HEK293 (cell line): ENCODE measurements around the gene HS6ST3.

ENCODE experiments used
- CTCF ChIA-PET: fragments of 350-600 bp; formaldehyde crosslinking; extraction: SDS; loops from one replicate; lab custom pipeline; 2021; ENCODE audit warnings: antibody characterized with exemption; lab: Yijun Ruan, JAX
- POLR2A ChIA-PET: fragments of 300-600 bp; formaldehyde crosslinking; extraction: SDS; loops from one replicate; lab custom pipeline; 2020; ENCODE audit warnings: antibody characterized with exemption, inconsistent platforms; lab: Yijun Ruan, JAX
- H3K27ac ChIP-seq: fragments of 200-500 bp; sonication (Bioruptor generic); 2 replicates; pipeline ENCODE4 v1.5.1; 2014; ENCODE audit warnings: low read depth, low read length, control low read depth, inconsistent platforms; ENCODE audit errors: extremely low read depth
- H3K36me3 ChIP-seq, 2 experiments: fragments of 200-500 bp in 1 of 2; sonication (Bioruptor generic) in 1 of 2; 1 replicate in 1 of 2; 2 replicates in 1 of 2; pipeline ENCODE4 v1.5.1; 2014 to 2017; ENCODE audit warnings: inconsistent platforms in 2 of 2, low read length in 2 of 2; ENCODE audit not compliant: control insufficient read depth in 2 of 2, insufficient read depth in 1 of 2
- H3K4me1 ChIP-seq: fragments of 200-500 bp; sonication (Bioruptor generic); 2 replicates; pipeline ENCODE4 v1.5.1; 2014; ENCODE audit warnings: mild to moderate bottlenecking, low read length, inconsistent platforms; ENCODE audit not compliant: control insufficient read depth, insufficient read depth
- H3K4me3 ChIP-seq: 2 replicates; pipeline ENCODE4 v1.5.1; 2011; ENCODE audit warnings: low read depth, mild to moderate bottlenecking, control low read depth, low read length, moderate library complexity
- H3K9me3 ChIP-seq: fragments of 200-500 bp; sonication (Bioruptor generic); 2 replicates; pipeline ENCODE4 v1.5.1; 2014; ENCODE audit warnings: low read depth, low read length, inconsistent platforms; ENCODE audit not compliant: control insufficient read depth, insufficient read depth
- INSM2 ChIP-seq: fragments of 450-650 bp; formaldehyde crosslinking; IDR thresholded peaks from 2 replicates; pipeline ENCODE4 v1.5.1; 2016; ENCODE audit warnings: missing biosample characterization, missing genetic modification characterization
- KLF10 ChIP-seq: fragments of 450-650 bp; IDR thresholded peaks from 2 replicates; pipeline ENCODE4 v1.5.1; 2018; ENCODE audit warnings: missing biosample characterization, mild to moderate bottlenecking, missing genetic modification characterization
- MEIS1 ChIP-seq: sonication (generic); formaldehyde crosslinking; IDR thresholded peaks from 2 replicates; pipeline ENCODE4 v1.8.1; 2022; ENCODE audit warnings: missing genetic modification reagents, mild to moderate bottlenecking, borderline replicate concordance
- SCRT2 ChIP-seq: fragments of 450-650 bp; formaldehyde crosslinking; IDR thresholded peaks from 2 replicates; pipeline ENCODE4 v1.5.1; 2016; ENCODE audit warnings: missing biosample characterization, missing genetic modification characterization
- SETDB1 ChIP-seq: IDR thresholded peaks from one replicate; pipeline ENCODE4 v1.6.1; 2017; ENCODE audit warnings: mild to moderate bottlenecking, low read length, moderate library complexity, mixed read lengths; ENCODE audit not compliant: insufficient read length
- SP7 ChIP-seq: fragments of 450-650 bp; formaldehyde crosslinking; IDR thresholded peaks from 2 replicates; pipeline ENCODE4 v1.5.1; 2016; ENCODE audit warnings: missing biosample characterization, missing genetic modification characterization
- WT1 ChIP-seq: fragments of 450-650 bp; formaldehyde crosslinking; IDR thresholded peaks from 2 replicates; pipeline ENCODE4 v1.5.1; 2016; ENCODE audit warnings: missing biosample characterization, missing genetic modification characterization
- YY1 ChIP-seq: fragments of 450-650 bp; formaldehyde crosslinking; IDR thresholded peaks from 2 replicates; pipeline ENCODE4 v1.5.1; 2018; ENCODE audit warnings: missing biosample characterization, missing genetic modification characterization
- ZEB2 ChIP-seq: fragments of 450-650 bp; formaldehyde crosslinking; IDR thresholded peaks from 2 replicates; pipeline ENCODE4 v1.5.1; 2016; ENCODE audit warnings: missing biosample characterization, missing genetic modification characterization
- ZFHX2 ChIP-seq: fragments of 450-650 bp; formaldehyde crosslinking; conservative IDR thresholded peaks from 2 replicates; pipeline ENCODE4 v1.5.1; 2016; ENCODE audit warnings: missing biosample characterization, missing genetic modification characterization
- ZNF10 ChIP-seq: fragments of 450-650 bp; formaldehyde crosslinking; IDR thresholded peaks from 2 replicates; pipeline ENCODE4 v1.5.1; 2017; ENCODE audit warnings: missing biosample characterization, missing genetic modification characterization
- ZNF155 ChIP-seq: fragments of 450-650 bp; formaldehyde crosslinking; IDR thresholded peaks from 2 replicates; pipeline ENCODE4 v1.5.1; 2016; ENCODE audit warnings: missing biosample characterization, missing genetic modification characterization
- ZNF157 ChIP-seq: fragments of 450-650 bp; formaldehyde crosslinking; IDR thresholded peaks from 2 replicates; pipeline ENCODE4 v1.5.1; 2016; ENCODE audit warnings: missing biosample characterization, missing genetic modification characterization
- ZNF292 ChIP-seq: fragments of 450-650 bp; formaldehyde crosslinking; IDR thresholded peaks from 2 replicates; pipeline ENCODE4 v1.5.1; 2016; ENCODE audit warnings: low read depth, missing biosample characterization, missing genetic modification characterization, borderline replicate concordance
- ZNF324 ChIP-seq: fragments of 450-650 bp; formaldehyde crosslinking; IDR thresholded peaks from 2 replicates; pipeline ENCODE4 v1.5.1; 2016; ENCODE audit warnings: missing biosample characterization, missing genetic modification characterization
- ZNF335 ChIP-seq: fragments of 450-650 bp; formaldehyde crosslinking; conservative IDR thresholded peaks from 2 replicates; pipeline ENCODE4 v1.5.1; 2016; ENCODE audit warnings: missing biosample characterization, missing genetic modification characterization
- ZNF37A ChIP-seq: fragments of 450-650 bp; IDR thresholded peaks from 2 replicates; pipeline ENCODE4 v1.5.1; 2018; ENCODE audit warnings: missing biosample characterization, missing genetic modification characterization
- ZNF433 ChIP-seq: fragments of 450-650 bp; formaldehyde crosslinking; IDR thresholded peaks from 2 replicates; pipeline ENCODE4 v1.5.1; 2016; ENCODE audit warnings: missing biosample characterization, missing genetic modification characterization, low read depth
- ZNF488 ChIP-seq: fragments of 450-650 bp; formaldehyde crosslinking; IDR thresholded peaks from 2 replicates; pipeline ENCODE4 v1.5.1; 2016; ENCODE audit warnings: missing biosample characterization, missing genetic modification characterization
- ZNF529 ChIP-seq: fragments of 450-650 bp; formaldehyde crosslinking; IDR thresholded peaks from 2 replicates; pipeline ENCODE4 v1.5.1; 2017; ENCODE audit warnings: missing genetic modification characterization, missing biosample characterization; ENCODE audit not compliant: insufficient replicate concordance
- ZNF701 ChIP-seq: fragments of 450-650 bp; formaldehyde crosslinking; IDR thresholded peaks from 2 replicates; pipeline ENCODE4 v1.5.1; 2016; ENCODE audit warnings: missing biosample characterization, missing genetic modification characterization
- ZNF792 ChIP-seq: fragments of 450-650 bp; formaldehyde crosslinking; IDR thresholded peaks from 2 replicates; pipeline ENCODE4 v1.5.1; 2016; ENCODE audit warnings: missing biosample characterization, missing genetic modification characterization
- ZNF830 ChIP-seq: fragments of 450-650 bp; IDR thresholded peaks from 2 replicates; pipeline ENCODE4 v1.5.0; 2018; ENCODE audit warnings: missing biosample characterization, missing genetic modification characterization, low read depth, mild to moderate bottlenecking, moderate library complexity
- ZSCAN30 ChIP-seq: fragments of 450-650 bp; IDR thresholded peaks from 2 replicates; pipeline ENCODE4 v1.5.1; 2018; ENCODE audit warnings: missing biosample characterization, mild to moderate bottlenecking, missing genetic modification characterization, moderate library complexity
- TF ChIP-seq, protein P1 (sequence below): fragments of 450-650 bp; formaldehyde crosslinking; optimal IDR thresholded peaks from 2 replicates; pipeline ENCODE3; 2016; ENCODE audit warnings: missing biosample characterization, mild to moderate bottlenecking, missing genetic modification characterization
- TF ChIP-seq, protein P2 (sequence below): fragments of 450-650 bp; formaldehyde crosslinking; IDR thresholded peaks from 2 replicates; pipeline ENCODE4 v1.5.1; 2016; ENCODE audit warnings: missing biosample characterization, missing genetic modification characterization

The HS6ST3 gene

GRCh38 chr13:96403651-96404050, 313.7 kb downstream of the HS6ST3 start:
- Histone ChIP-seq H3K27ac (no peak overlapping the region), H3K4me3 (no peak overlapping the region), H3K9me3 (no peaks in the 10 kb centered on the region), H3K36me3 (no peaks in the 10 kb centered on the region), H3K4me1 (no peaks in the 10 kb centered on the region)
- ChIA-PET CTCF (no interaction called here), POLR2A (no interaction called here)
- TF ChIP-seq SP7 (tag by site-specific recombination) (no peak), ZNF37A (tag by site-specific recombination) (no peak), WT1 (no peak), ZNF155 (no peak), ZNF292 (tag by site-specific recombination) (no peak), SETDB1 (no peak), ZSCAN30 (tag by site-specific recombination) (no peak), INSM2 (no peak), ZFHX2 (no peak), YY1 (no peak), KLF10 (no peak), ZNF529 (tag by site-specific recombination) (no peak), ZEB2 (tag by site-specific recombination) (no peak)
- TF ChIP-seq, protein P1, sequence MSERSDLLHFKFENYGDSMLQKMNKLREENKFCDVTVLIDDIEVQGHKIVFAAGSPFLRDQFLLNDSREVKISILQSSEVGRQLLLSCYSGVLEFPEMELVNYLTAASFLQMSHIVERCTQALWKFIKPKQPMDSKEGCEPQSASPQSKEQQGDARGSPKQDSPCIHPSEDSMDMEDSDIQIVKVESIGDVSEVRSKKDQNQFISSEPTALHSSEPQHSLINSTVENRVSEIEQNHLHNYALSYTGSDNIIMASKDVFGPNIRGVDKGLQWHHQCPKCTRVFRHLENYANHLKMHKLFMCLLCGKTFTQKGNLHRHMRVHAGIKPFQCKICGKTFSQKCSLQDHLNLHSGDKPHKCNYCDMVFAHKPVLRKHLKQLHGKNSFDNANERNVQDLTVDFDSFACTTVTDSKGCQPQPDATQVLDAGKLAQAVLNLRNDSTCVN (tag by site-specific recombination): no peak

- POLR2A ChIA-PET: no interaction called here
- Histone ChIP-seq H3K36me3 (no peaks in the 10 kb centered on the region), H3K4me1 (no peaks in the 10 kb centered on the region), H3K27ac (no peak overlapping the region), H3K9me3 (no peaks in the 10 kb centered on the region), H3K4me3 (no peak overlapping the region)
- TF ChIP-seq ZNF335: no peak
- TF ChIP-seq ZNF792: no peak
- TF ChIP-seq ZNF830 (tag by site-specific recombination): no peak
- no peak for TF ChIP-seq ZNF292 (tag by site-specific recombination)
- TF ChIP-seq ZNF10: no peak
- TF ChIP-seq SETDB1: no peak
- TF ChIP-seq ZNF433 (tag by site-specific recombination): no peak
- TF ChIP-seq, protein P2, sequence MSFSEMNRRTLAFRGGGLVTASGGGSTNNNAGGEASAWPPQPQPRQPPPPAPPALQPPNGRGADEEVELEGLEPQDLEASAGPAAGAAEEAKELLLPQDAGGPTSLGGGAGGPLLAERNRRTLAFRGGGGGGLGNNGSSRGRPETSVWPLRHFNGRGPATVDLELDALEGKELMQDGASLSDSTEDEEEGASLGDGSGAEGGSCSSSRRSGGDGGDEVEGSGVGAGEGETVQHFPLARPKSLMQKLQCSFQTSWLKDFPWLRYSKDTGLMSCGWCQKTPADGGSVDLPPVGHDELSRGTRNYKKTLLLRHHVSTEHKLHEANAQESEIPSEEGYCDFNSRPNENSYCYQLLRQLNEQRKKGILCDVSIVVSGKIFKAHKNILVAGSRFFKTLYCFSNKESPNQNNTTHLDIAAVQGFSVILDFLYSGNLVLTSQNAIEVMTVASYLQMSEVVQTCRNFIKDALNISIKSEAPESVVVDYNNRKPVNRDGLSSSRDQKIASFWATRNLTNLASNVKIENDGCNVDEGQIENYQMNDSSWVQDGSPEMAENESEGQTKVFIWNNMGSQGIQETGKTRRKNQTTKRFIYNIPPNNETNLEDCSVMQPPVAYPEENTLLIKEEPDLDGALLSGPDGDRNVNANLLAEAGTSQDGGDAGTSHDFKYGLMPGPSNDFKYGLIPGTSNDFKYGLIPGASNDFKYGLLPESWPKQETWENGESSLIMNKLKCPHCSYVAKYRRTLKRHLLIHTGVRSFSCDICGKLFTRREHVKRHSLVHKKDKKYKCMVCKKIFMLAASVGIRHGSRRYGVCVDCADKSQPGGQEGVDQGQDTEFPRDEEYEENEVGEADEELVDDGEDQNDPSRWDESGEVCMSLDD (tag by site-specific recombination): no peak
- no peak for TF ChIP-seq ZNF488 (tag by site-specific recombination)
- no peak for TF ChIP-seq MEIS1
- no peak for TF ChIP-seq ZNF157
- TF ChIP-seq SCRT2 (tag by site-specific recombination): no peak
- TF ChIP-seq ZEB2 (tag by site-specific recombination): no peak
- TF ChIP-seq ZNF155: no peak
- TF ChIP-seq ZNF324: no peak
- TF ChIP-seq ZNF701 (tag by site-specific recombination): no peak
- CTCF ChIA-PET: interaction anchor here (0.6 kb wide), 1 partner anchor 10 kb away, joined by 3 read pairs; no protein-coding TSS in a partner anchor
Observed at GRCh38 chr13:96415831-96416385, 326.0 kb downstream of the HS6ST3 start.
